ENCODE data around the gene PDZD4. TPM values are rescaled to one million over a fixed set of nuclear protein-coding genes. Genes with fewer than 3 reads are reported as not detected.

The PDZD4 gene
- total RNA-seq, 1 donor from 2014 or later = 4.8 TPM

GRCh38 chrX:153778684-153779101 is 51.7 kb downstream of the PDZD4 start:
- no peaks in the 10 kb centered on the region for H3K36me3 Mint-ChIP-seq (ENCODE audit: insufficient read depth)
- TF ChIP-seq, protein P1, sequence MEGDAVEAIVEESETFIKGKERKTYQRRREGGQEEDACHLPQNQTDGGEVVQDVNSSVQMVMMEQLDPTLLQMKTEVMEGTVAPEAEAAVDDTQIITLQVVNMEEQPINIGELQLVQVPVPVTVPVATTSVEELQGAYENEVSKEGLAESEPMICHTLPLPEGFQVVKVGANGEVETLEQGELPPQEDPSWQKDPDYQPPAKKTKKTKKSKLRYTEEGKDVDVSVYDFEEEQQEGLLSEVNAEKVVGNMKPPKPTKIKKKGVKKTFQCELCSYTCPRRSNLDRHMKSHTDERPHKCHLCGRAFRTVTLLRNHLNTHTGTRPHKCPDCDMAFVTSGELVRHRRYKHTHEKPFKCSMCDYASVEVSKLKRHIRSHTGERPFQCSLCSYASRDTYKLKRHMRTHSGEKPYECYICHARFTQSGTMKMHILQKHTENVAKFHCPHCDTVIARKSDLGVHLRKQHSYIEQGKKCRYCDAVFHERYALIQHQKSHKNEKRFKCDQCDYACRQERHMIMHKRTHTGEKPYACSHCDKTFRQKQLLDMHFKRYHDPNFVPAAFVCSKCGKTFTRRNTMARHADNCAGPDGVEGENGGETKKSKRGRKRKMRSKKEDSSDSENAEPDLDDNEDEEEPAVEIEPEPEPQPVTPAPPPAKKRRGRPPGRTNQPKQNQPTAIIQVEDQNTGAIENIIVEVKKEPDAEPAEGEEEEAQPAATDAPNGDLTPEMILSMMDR (IDR thresholded peaks at IDR 0.05; ENCODE audit: unreplicated experiment) = peak; percentile 8
- no peaks in the 10 kb centered on the region for H3K27me3 Mint-ChIP-seq
- no peak overlapping the region for H3K27ac Mint-ChIP-seq
- DNase-seq (ENCODE audit: low spot score, unreplicated experiment) = no peak
- no peaks in the 10 kb centered on the region for H3K4me1 Mint-ChIP-seq (ENCODE audit: low read depth)
- H3K9me3 Mint-ChIP-seq (ENCODE audit: low read depth) = no peaks in the 10 kb centered on the region
- no peak overlapping the region for H3K4me3 Mint-ChIP-seq (ENCODE audit: low read depth)

DNA sequence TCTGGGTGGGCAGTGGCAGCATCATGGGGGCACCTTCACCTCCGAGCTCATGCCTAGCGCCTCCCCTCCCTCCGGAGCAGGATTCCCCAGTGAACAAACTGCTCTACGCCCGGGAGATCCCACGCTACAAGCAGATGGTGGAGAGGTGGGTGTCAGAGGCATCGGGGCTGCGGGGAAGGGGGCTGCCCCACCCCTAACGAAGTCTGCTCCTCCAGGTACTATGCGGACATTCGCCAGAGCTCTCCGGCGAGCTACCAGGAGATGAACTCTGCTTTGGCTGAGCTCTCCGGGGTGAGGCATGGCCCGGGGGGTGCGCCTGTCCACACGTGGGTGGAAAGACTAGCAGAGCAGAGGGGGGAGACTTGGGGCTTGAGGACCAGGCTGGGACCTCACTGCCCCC is 52.2 kb downstream of the PDZD4 start:
- no peak overlapping the region for H3K27ac Mint-ChIP-seq
- no peak for DNase-seq (ENCODE audit: low spot score, unreplicated experiment)
- no peaks in the 10 kb centered on the region for H3K27me3 Mint-ChIP-seq
- H3K4me1 Mint-ChIP-seq (ENCODE audit: low read depth) = no peaks in the 10 kb centered on the region
- TF ChIP-seq, protein P1 (IDR thresholded peaks at IDR 0.05; ENCODE audit: unreplicated experiment) = no peak
- no peaks in the 10 kb centered on the region for H3K9me3 Mint-ChIP-seq (ENCODE audit: low read depth)
- no peak overlapping the region for H3K4me3 Mint-ChIP-seq (ENCODE audit: low read depth)
- H3K36me3 Mint-ChIP-seq (ENCODE audit: insufficient read depth) = no peaks in the 10 kb centered on the region

DNA sequence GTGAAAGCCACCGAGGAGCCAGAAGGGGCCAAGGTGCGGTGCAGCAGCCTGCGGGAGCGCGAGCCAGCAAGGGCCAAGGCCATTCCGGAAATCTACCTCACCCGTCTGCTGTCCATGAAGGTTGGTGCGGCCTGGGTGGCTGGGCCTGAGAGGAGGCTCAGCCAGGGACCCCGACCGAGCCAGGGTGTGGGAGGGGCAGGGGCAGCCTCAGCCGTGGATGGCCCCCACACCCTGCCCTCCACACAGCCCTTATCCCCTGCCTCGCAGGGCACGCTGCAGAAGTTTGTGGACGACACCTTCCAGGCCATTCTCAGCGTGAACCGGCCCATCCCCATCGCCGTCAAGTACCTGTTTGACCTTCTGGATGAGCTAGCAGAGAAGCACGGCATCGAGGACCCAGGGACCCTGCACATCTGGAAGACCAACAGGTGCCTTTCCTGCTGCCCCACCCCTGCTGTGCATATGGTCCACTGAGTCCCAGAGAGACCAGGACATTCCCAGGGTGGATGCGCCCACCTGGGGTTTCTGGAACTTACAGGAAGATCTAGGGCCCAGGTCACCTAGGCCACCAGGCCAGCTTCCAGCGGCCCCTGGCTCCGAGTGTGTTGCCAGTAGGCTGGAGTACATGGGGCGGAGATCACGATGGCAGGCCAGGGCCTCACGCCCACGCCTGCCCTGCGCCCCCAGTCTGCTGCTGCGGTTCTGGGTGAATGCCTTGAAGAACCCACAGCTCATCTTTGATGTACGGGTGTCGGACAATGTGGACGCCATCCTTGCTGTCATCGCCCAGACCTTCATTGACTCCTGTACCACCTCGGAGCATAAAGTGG is 52.9 kb downstream of the PDZD4 start:
- no peak overlapping the region for H3K4me3 Mint-ChIP-seq (ENCODE audit: low read depth)

GRCh38 chrX:153776611-153777045 is 53.7 kb downstream of the PDZD4 start:
- Mint-ChIP-seq H3K27me3 (no peaks in the 10 kb centered on the region), H3K9me3 (ENCODE audit: low read depth) (no peaks in the 10 kb centered on the region), H3K27ac (no peak overlapping the region), H3K4me3 (ENCODE audit: low read depth) (no peak overlapping the region), H3K4me1 (ENCODE audit: low read depth) (no peaks in the 10 kb centered on the region), H3K36me3 (ENCODE audit: insufficient read depth) (no peaks in the 10 kb centered on the region)
- TF ChIP-seq, protein P1 (IDR thresholded peaks at IDR 0.05; ENCODE audit: unreplicated experiment) = no peak
- no peak for DNase-seq (ENCODE audit: low spot score, unreplicated experiment)

More for the DNA sequence above, 52.9 kb downstream of the PDZD4 start:
- TF ChIP-seq, protein P1 (IDR thresholded peaks at IDR 0.05; ENCODE audit: unreplicated experiment) = no peak
- no peak overlapping the region for H3K27ac Mint-ChIP-seq
- no peaks in the 10 kb centered on the region for H3K9me3 Mint-ChIP-seq (ENCODE audit: low read depth)
- H3K27me3 Mint-ChIP-seq = no peaks in the 10 kb centered on the region
- H3K4me1 Mint-ChIP-seq (ENCODE audit: low read depth) = no peaks in the 10 kb centered on the region
- DNase-seq (ENCODE audit: low spot score, unreplicated experiment) = no peak
- H3K36me3 Mint-ChIP-seq (ENCODE audit: insufficient read depth) = no peaks in the 10 kb centered on the region

- Mint-ChIP-seq H3K4me3 (ENCODE audit: low read depth) (no peak overlapping the region), H3K36me3 (ENCODE audit: insufficient read depth) (no peaks in the 10 kb centered on the region), H3K27ac (no peak overlapping the region), H3K4me1 (ENCODE audit: low read depth) (no peaks in the 10 kb centered on the region), H3K9me3 (ENCODE audit: low read depth) (no peaks in the 10 kb centered on the region), H3K27me3 (no peaks in the 10 kb centered on the region)
- DNase-seq (ENCODE audit: low spot score, unreplicated experiment) = no peak
- TF ChIP-seq, protein P1 (IDR thresholded peaks at IDR 0.05; ENCODE audit: unreplicated experiment) = no peak
These were observed 54.2 kb downstream of the PDZD4 start for GRCh38 chrX:153776120-153776599.
